Activated CD8-positive, alpha-beta T cell treated with anti-CD3 and anti-CD28 coated beads for 36 hours (primary cell): ENCODE results near the gene SLC1A5. TPM values are rescaled to one million over a fixed set of nuclear protein-coding genes. Genes with fewer than 3 reads are reported as not detected.
"Not testable (repeated sequence)": the region's sequence is repeated elsewhere in the genome, so short reads cannot be mapped to it uniquely, and the experiment has no call there.

Source experiments
- ATAC-seq: fragments of 200-7000 bp; cut with Tn5 transposase; one replicate; pipeline ENCODE4 v1.10.0; 2021; ENCODE audit warnings: mild to moderate bottlenecking, moderate library complexity
- CTCF ChIA-PET: fragments of 350-600 bp; sonication (Branson Sonifier 250); formaldehyde crosslinking; loops from one replicate; lab custom pipeline; 2021; ENCODE audit warnings: antibody characterized with exemption; lab: Charles Lee
- POLR2A ChIA-PET: fragments of 350-600 bp; sonication (Branson Sonifier 250); formaldehyde crosslinking; loops from one replicate; lab custom pipeline; 2021; ENCODE audit warnings: antibody characterized with exemption; lab: Charles Lee
- DNase-seq: peaks from one replicate; pipeline ENCODE4 v3.0.0-alpha.2; 2020
- H3K27ac Mint-ChIP-seq: one replicate; pipeline ENCODE4 v1.8.0; 2021; ENCODE audit warnings: mild to moderate bottlenecking, mixed read lengths
- H3K27me3 Mint-ChIP-seq: one replicate; pipeline ENCODE4 v1.8.0; 2021; ENCODE audit warnings: mixed read lengths
- H3K36me3 Mint-ChIP-seq: one replicate; pipeline ENCODE4 v1.8.0; 2021; ENCODE audit warnings: low read depth, mixed read lengths
- H3K4me1 Mint-ChIP-seq: one replicate; pipeline ENCODE4 v1.8.0; 2021; ENCODE audit warnings: low read depth, mixed read lengths
- H3K4me3 Mint-ChIP-seq: one replicate; pipeline ENCODE4 v1.8.0; 2021; ENCODE audit warnings: mild to moderate bottlenecking, moderate library complexity, mixed read lengths
- H3K9me3 Mint-ChIP-seq: one replicate; pipeline ENCODE4 v1.8.0; 2021; ENCODE audit warnings: mixed read lengths
- CTCF ChIP-seq: fragments of 200-600 bp; IDR thresholded peaks from one replicate; pipeline ENCODE4 v1.8.0; 2022; ENCODE audit warnings: antibody characterized with exemption, mild to moderate bottlenecking
- intact Hi-C: fragments of 100-400 bp; cut with micrococcal nuclease; formaldehyde crosslinking; loops from one replicate; pipeline ENCODE4 v1.10.0; 2022
- total RNA-seq, 2 experiments: library from RNA; stranded (reverse); gene quantifications; one replicate each; pipeline ENCODE4 v1.2.3, GENCODE V29; 2021

SLC1A5 gene
- total RNA-seq, 2 experiments from 2014 or later, result 235 TPM

GRCh38 chr19:46762245-46762890, 26.0 kb downstream of the SLC1A5 start:
- H3K36me3 Mint-ChIP-seq, result no peaks in the 10 kb centered on the region
- ATAC-seq, result no peak
- no peak for DNase-seq
- no peak for TF ChIP-seq CTCF
- H3K4me1 Mint-ChIP-seq, result no peaks in the 10 kb centered on the region
- no peaks in the 10 kb centered on the region for H3K27me3 Mint-ChIP-seq
- no peak overlapping the region for H3K27ac Mint-ChIP-seq
- ChIA-PET POLR2A (no interaction called here), CTCF (interaction anchor here (0.9 to 1.0 kb wide), 2 partner anchors 9 to 58 kb away, joined by 3 to 4 read pairs; no protein-coding TSS in a partner anchor)
- no peaks in the 10 kb centered on the region for H3K9me3 Mint-ChIP-seq
- no peak overlapping the region for H3K4me3 Mint-ChIP-seq
- intact Hi-C loops, result no loop called here

GRCh38 chr19:46761418-46761831, 27.0 kb downstream of the SLC1A5 start:
- TF ChIP-seq CTCF, result no peak
- ChIA-PET POLR2A (interaction anchor here (0.7 to 1.1 kb wide), 2 partner anchors 9 to 25 kb away, joined by 3 read pairs; no protein-coding TSS in a partner anchor), CTCF (interaction anchor here (0.9 to 1.0 kb wide), 2 partner anchors 8 to 57 kb away, joined by 3 to 4 read pairs; no protein-coding TSS in a partner anchor)
- Mint-ChIP-seq H3K27ac (no peak overlapping the region), H3K4me3 (no peak overlapping the region), H3K36me3 (peaks cover 3% of the 10 kb centered on the region), H3K27me3 (no peaks in the 10 kb centered on the region), H3K4me1 (peaks cover 2% of the 10 kb centered on the region), H3K9me3 (no peaks in the 10 kb centered on the region)
- DNase-seq (no peak), ATAC-seq (no peak)
- intact Hi-C loops, result no loop called here

- H3K27ac Mint-ChIP-seq, H3K9me3 Mint-ChIP-seq, CTCF ChIA-PET, intact Hi-C loops, DNase-seq, H3K27me3 Mint-ChIP-seq, ATAC-seq, H3K4me3 Mint-ChIP-seq, H3K4me1 Mint-ChIP-seq, H3K36me3 Mint-ChIP-seq: not testable (repeated sequence)
- POLR2A ChIA-PET, result interaction anchor here (1.1 kb wide), 1 partner anchor 9 kb away, joined by 3 read pairs; no protein-coding TSS in a partner anchor
These were observed 27.5 kb downstream of the SLC1A5 start for GRCh38 chr19:46760897-46761296.

GRCh38 chr19:46760363-46760762, 28.0 kb downstream of the SLC1A5 start:
- H3K27ac Mint-ChIP-seq, result no peak overlapping the region
- no peak for DNase-seq
- peaks cover 2% of the 10 kb centered on the region for H3K4me1 Mint-ChIP-seq
- no peak overlapping the region for H3K4me3 Mint-ChIP-seq
- no peak for ATAC-seq
- intact Hi-C loops, result no loop called here
- ChIA-PET CTCF (no interaction called here), POLR2A (no interaction called here)
- H3K9me3 Mint-ChIP-seq, result no peaks in the 10 kb centered on the region
- no peaks in the 10 kb centered on the region for H3K27me3 Mint-ChIP-seq
- no peak for TF ChIP-seq CTCF
- H3K36me3 Mint-ChIP-seq, result peaks cover 4% of the 10 kb centered on the region

GRCh38 chr19:46759817-46760333, 28.5 kb downstream of the SLC1A5 start:
- Mint-ChIP-seq H3K4me1 (peaks cover 2% of the 10 kb centered on the region), H3K4me3 (no peak overlapping the region), H3K27me3 (no peaks in the 10 kb centered on the region), H3K27ac (no peak overlapping the region), H3K9me3 (no peaks in the 10 kb centered on the region), H3K36me3 (peaks cover 5% of the 10 kb centered on the region)
- ATAC-seq, result no peak
- CTCF ChIA-PET, result no interaction called here
- no peak for TF ChIP-seq CTCF
- POLR2A ChIA-PET, result interaction anchor here (1.1 kb wide), 1 partner anchor 51 kb away, joined by 3 read pairs; no protein-coding TSS in a partner anchor
- intact Hi-C loops, result no loop called here
- no peak for DNase-seq
